ENCODE data around the gene FBN2. TPM values are rescaled to one million over a fixed set of nuclear protein-coding genes. Genes with fewer than 3 reads are reported as not detected.

The FBN2 gene
- polyA plus RNA-seq, 1 donor from 2014 or later: 1.6 TPM

DNA sequence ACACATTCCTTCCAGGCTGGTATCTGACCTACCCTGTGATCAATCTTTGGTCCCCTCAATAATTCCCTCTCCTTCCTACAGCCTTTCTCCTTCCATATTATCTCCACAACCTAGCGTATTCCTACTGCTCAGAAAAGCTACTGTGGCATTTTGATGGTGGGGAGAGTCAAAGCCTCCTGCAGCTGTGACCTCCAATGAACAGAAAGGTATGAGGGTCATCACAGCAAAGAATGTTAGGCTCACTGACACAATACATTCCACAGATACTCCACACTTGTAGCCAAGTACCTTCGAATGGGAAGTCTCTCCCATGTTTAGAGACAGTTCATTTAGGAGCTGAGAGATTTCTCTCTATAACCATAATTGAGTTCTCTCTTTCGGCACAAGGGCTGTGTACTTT lies 5.9 kb downstream of the FBN2 start:
- Histone ChIP-seq H2AFZ (ENCODE audit: low read depth, low read length) (no peak overlapping the region), H3K36me3 (ENCODE audit: insufficient read depth, low read length) (no peaks in the 10 kb centered on the region), H3F3A (ENCODE audit: insufficient read depth, low read length, poor library complexity, severe bottlenecking) (no peaks in the 10 kb centered on the region), H3K4me2 (ENCODE audit: low read length) (no peak overlapping the region), H3K79me2 (replicated peaks; ENCODE audit: insufficient read depth, low read length) (no peaks in the 10 kb centered on the region), H3K4me3 (ENCODE audit: low read length) (no peak overlapping the region), H4K20me1 (ENCODE audit: insufficient read depth) (no peaks in the 10 kb centered on the region), H3K9me2 (ENCODE audit: insufficient read depth, low read length) (no peaks in the 10 kb centered on the region), H3K9me3 (ENCODE audit: low read length) (no peaks in the 10 kb centered on the region), H3K27ac (ENCODE audit: low read length) (no peak overlapping the region), H3K9ac (ENCODE audit: low read length) (no peak overlapping the region), H3K27me3 (ENCODE audit: insufficient read depth, low read depth, low read length) (peaks cover 21% of the 10 kb centered on the region)
- TF ChIP-seq SMC3 (conservative IDR thresholded peaks at IDR 0.05; ENCODE audit: poor library complexity): no peak

DNA sequence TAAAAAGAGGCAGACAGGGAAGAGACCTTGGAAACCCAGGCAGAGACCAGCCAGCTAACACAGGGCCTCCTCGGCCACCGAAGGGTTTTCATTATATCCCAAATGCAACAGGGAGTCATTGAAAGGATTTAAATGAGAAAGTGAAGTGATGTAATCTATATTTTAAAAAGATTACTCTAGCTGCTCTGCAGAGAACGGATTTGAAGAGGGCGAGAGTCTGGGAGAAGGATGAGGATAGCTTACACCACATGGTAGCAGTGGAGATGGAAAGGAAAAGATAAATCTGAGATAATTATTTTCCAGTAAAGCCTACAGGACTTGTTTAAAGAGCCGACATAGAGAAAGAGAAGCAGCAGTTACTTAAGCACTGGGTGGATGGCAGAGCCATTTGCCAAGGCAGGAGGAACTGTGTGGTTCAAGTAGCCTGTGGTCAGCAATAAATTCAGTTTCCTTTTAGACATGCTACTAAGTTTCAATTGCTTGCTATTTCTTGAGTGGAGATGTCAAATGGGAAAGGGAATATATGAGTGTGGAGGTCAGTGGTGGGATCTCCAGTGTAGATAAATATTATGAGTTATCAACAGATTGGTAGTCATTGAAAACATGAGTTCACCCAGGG lies 9.3 kb downstream of the FBN2 start:
- H3K4me3 ChIP-seq (ENCODE audit: low read length): no peak overlapping the region
- H3K27me3 ChIP-seq (ENCODE audit: insufficient read depth, low read depth, low read length): no peaks in the 10 kb centered on the region
- H3K9ac ChIP-seq (ENCODE audit: low read length): no peak overlapping the region
- TF ChIP-seq POLR2AphosphoS5 (IDR thresholded peaks at IDR 0.05) (no peak), EZH2 (IDR thresholded peaks at IDR 0.05; ENCODE audit: borderline replicate concordance, insufficient read depth, low read length, poor library complexity, severe bottlenecking) (no peak), SMC3 (conservative IDR thresholded peaks at IDR 0.05; ENCODE audit: poor library complexity) (no peak), RAD21 (conservative IDR thresholded peaks at IDR 0.05) (no peak)
- TF ChIP-seq, protein P1, sequence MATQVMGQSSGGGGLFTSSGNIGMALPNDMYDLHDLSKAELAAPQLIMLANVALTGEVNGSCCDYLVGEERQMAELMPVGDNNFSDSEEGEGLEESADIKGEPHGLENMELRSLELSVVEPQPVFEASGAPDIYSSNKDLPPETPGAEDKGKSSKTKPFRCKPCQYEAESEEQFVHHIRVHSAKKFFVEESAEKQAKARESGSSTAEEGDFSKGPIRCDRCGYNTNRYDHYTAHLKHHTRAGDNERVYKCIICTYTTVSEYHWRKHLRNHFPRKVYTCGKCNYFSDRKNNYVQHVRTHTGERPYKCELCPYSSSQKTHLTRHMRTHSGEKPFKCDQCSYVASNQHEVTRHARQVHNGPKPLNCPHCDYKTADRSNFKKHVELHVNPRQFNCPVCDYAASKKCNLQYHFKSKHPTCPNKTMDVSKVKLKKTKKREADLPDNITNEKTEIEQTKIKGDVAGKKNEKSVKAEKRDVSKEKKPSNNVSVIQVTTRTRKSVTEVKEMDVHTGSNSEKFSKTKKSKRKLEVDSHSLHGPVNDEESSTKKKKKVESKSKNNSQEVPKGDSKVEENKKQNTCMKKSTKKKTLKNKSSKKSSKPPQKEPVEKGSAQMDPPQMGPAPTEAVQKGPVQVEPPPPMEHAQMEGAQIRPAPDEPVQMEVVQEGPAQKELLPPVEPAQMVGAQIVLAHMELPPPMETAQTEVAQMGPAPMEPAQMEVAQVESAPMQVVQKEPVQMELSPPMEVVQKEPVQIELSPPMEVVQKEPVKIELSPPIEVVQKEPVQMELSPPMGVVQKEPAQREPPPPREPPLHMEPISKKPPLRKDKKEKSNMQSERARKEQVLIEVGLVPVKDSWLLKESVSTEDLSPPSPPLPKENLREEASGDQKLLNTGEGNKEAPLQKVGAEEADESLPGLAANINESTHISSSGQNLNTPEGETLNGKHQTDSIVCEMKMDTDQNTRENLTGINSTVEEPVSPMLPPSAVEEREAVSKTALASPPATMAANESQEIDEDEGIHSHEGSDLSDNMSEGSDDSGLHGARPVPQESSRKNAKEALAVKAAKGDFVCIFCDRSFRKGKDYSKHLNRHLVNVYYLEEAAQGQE (IDR thresholded peaks at IDR 0.05; ENCODE audit: borderline replicate concordance): no peak
- no peak overlapping the region for H3K27ac ChIP-seq (ENCODE audit: low read length)
- H3K9me3 ChIP-seq (ENCODE audit: low read length): no peaks in the 10 kb centered on the region
- no peaks in the 10 kb centered on the region for H3K9me2 ChIP-seq (ENCODE audit: insufficient read depth, low read length)
- H4K20me1 ChIP-seq (ENCODE audit: insufficient read depth): no peaks in the 10 kb centered on the region
- no peaks in the 10 kb centered on the region for H3K79me2 ChIP-seq (replicated peaks; ENCODE audit: insufficient read depth, low read length)
- no peaks in the 10 kb centered on the region for H3K36me3 ChIP-seq (ENCODE audit: insufficient read depth, low read length)
- H3F3A ChIP-seq (ENCODE audit: insufficient read depth, low read length, poor library complexity, severe bottlenecking): no peaks in the 10 kb centered on the region
- no peak overlapping the region for H3K4me2 ChIP-seq (ENCODE audit: low read length)
- no peak overlapping the region for H2AFZ ChIP-seq (ENCODE audit: low read depth, low read length)

DNA sequence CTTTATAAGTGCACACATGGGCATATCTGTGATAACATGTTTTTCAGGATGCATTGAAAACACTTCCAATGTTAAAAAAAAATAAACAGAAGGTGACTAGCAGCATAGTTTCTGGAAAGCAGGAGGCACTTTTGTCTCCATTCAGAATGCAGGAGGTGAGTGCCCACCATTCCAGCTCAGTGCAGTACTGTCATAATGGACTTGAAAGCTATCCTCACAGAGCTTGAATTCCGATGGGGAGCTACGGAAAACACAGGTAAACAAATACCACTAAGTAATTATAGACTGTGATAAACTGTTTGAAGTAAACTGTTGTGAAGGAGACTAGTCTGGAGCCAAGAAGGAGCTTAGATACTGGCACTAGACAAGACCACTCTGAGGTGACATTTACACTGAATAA lies 9.9 kb downstream of the FBN2 start:
- no peaks in the 10 kb centered on the region for H3F3A ChIP-seq (ENCODE audit: insufficient read depth, low read length, poor library complexity, severe bottlenecking)
- no peak overlapping the region for H2AFZ ChIP-seq (ENCODE audit: low read depth, low read length)
- H3K9me3 ChIP-seq (ENCODE audit: low read length): no peaks in the 10 kb centered on the region
- no peaks in the 10 kb centered on the region for H3K27me3 ChIP-seq (ENCODE audit: insufficient read depth, low read depth, low read length)
- H4K20me1 ChIP-seq (ENCODE audit: insufficient read depth): no peaks in the 10 kb centered on the region
- H3K79me2 ChIP-seq (replicated peaks; ENCODE audit: insufficient read depth, low read length): no peaks in the 10 kb centered on the region
- no peaks in the 10 kb centered on the region for H3K36me3 ChIP-seq (ENCODE audit: insufficient read depth, low read length)
- no peak overlapping the region for H3K9ac ChIP-seq (ENCODE audit: low read length)
- H3K4me3 ChIP-seq (ENCODE audit: low read length): no peak overlapping the region
- no peak overlapping the region for H3K27ac ChIP-seq (ENCODE audit: low read length)
- H3K4me2 ChIP-seq (ENCODE audit: low read length): no peak overlapping the region
- no peaks in the 10 kb centered on the region for H3K9me2 ChIP-seq (ENCODE audit: insufficient read depth, low read length)
- TF ChIP-seq POLR2AphosphoS5 (IDR thresholded peaks at IDR 0.05) (no peak), TAF1 (IDR thresholded peaks at IDR 0.05; ENCODE audit: low read depth) (no peak), EZH2 (IDR thresholded peaks at IDR 0.05; ENCODE audit: borderline replicate concordance, insufficient read depth, low read length, poor library complexity, severe bottlenecking) (no peak), EP300 (conservative IDR thresholded peaks at IDR 0.05; ENCODE audit: poor library complexity, severe bottlenecking) (no peak), MXI1 (conservative IDR thresholded peaks at IDR 0.05; ENCODE audit: poor library complexity, severe bottlenecking) (no peak), RAD21 (conservative IDR thresholded peaks at IDR 0.05) (no peak), SMC3 (conservative IDR thresholded peaks at IDR 0.05; ENCODE audit: poor library complexity) (no peak)
- TF ChIP-seq, protein P1 (IDR thresholded peaks at IDR 0.05; ENCODE audit: borderline replicate concordance): no peak
- TF ChIP-seq, protein P2, sequence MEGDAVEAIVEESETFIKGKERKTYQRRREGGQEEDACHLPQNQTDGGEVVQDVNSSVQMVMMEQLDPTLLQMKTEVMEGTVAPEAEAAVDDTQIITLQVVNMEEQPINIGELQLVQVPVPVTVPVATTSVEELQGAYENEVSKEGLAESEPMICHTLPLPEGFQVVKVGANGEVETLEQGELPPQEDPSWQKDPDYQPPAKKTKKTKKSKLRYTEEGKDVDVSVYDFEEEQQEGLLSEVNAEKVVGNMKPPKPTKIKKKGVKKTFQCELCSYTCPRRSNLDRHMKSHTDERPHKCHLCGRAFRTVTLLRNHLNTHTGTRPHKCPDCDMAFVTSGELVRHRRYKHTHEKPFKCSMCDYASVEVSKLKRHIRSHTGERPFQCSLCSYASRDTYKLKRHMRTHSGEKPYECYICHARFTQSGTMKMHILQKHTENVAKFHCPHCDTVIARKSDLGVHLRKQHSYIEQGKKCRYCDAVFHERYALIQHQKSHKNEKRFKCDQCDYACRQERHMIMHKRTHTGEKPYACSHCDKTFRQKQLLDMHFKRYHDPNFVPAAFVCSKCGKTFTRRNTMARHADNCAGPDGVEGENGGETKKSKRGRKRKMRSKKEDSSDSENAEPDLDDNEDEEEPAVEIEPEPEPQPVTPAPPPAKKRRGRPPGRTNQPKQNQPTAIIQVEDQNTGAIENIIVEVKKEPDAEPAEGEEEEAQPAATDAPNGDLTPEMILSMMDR (IDR thresholded peaks at IDR 0.05; ENCODE audit: poor library complexity, severe bottlenecking): no peak
